GM21360 (cell line): ENCODE measurements around the gene RPUSD1.

Source experiments
- ATAC-seq: cut with Tn5 transposase; IDR thresholded peaks from one replicate; pipeline ENCODE4 v1.9.1; 2021; ENCODE audit warnings: mild to moderate bottlenecking, moderate library complexity; ENCODE audit not compliant: unreplicated experiment

The RPUSD1 gene

DNA sequence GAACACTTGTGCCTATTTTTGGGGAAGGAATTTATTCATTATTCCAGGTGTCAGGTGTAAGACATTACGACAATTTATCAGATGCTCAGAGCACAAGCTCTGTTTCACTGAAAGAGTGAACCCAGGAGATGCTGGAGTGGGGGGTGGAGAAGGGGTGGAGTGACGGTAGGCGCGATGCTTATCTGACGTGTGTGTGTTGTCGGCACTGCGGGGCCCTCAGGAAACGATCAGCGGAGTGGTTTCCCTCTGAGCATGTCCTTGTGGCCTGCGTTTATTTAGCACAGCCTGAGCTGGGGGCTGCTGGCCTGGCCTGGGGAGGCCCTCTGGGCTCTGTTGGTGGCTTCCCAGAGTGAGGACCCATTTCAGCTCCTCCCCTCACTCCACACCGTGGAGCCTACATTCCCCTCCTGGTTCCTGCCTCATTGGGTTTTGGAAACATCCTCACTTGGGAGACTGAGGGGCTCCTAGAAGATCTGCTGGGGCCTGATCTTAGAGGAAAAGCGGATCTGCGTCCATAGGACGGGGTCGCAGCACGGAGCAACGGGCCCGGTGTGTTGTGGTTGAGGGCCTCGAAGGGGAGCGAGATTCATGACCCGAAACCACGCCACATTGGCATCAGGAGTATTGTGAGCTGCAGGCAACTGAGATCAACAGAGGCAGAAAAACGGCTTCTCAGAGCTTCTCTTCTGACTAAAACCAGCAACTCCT, 31.3 kb upstream of the RPUSD1 start:
- no peak for ATAC-seq

DNA sequence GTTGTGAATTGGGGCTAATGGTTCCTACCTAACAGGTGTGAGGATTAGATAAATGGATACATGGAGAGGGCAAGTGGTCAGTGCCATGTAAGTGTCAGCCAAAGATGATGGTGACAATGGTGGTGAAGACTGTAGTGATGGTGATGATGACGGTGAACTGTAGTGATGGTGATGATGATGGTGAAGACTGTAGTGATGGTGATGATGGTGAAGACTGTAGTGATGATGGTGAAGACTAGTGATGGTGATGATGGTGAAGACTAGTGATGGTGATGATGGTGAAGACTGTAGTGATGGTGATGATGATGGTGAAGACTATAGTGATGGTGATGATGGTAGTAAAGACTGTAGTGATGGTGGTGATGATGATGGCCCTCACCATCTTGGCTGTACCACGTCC, 30.4 kb upstream of the RPUSD1 start:
- ATAC-seq: no peak

DNA sequence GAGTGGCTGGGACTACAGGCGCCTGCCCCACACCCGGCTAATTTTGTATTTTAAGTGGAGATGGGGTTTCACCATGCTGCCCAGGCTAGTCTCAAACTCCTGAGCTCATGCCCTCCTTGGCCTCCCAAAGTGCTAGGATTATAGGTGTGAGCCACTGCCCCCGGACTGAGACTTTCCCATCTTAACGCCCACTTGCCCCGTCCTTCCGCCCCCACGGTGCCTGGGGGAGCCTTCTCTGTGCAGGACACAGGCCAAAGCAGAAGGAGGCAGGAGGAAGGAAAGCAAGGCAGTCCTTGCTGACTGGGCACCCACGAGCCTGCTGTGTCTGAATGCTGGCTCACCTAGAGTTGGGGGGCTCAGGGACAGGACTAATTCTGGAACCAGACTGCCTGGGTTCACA, 30.0 kb upstream of the RPUSD1 start:
- ATAC-seq: no peak

DNA sequence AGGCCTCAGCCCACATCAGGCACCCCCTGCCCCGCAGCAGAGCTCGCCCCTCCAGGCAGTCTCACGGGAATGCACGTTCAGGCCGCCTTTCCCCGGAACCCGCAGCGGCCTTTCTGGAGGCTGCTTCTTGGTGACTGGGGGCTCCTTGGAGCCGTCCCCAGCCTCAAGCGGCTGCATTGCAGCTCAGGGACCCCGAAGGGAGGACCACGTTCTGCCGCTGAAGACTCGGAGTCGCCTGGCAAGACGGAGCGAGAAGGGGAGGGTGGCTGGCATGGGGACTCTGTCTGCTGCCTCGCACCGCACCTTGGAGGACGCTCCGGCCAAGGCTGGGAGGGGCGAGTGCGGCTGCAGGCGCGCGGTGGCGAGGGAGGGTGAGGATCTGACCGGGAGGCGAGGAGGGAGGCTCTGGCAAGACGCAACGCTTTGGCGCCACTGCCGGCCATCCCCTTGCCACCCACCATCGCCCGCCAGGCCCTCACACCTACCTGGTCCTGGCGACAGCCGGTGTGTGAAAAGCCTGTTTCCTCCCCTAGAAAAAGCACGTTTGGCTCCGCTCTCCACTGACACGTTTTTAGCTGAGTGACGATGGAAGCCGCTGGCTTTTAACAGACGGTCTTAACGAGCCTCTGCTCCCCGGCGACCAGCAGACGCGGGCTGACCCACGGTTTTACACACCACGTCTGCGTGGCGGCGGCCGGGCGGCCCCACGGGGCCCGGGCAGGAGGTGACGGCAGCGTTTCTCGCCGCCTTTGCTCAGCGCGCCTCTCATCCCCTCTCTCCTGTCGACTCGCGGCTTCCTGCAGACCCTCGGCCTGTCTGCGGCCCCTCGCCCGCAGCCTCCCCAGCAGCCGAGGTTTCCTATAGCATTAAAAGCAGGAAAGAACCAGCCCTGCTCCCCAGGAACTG, 29.1 kb upstream of the RPUSD1 start:
- ATAC-seq: no peak

DNA sequence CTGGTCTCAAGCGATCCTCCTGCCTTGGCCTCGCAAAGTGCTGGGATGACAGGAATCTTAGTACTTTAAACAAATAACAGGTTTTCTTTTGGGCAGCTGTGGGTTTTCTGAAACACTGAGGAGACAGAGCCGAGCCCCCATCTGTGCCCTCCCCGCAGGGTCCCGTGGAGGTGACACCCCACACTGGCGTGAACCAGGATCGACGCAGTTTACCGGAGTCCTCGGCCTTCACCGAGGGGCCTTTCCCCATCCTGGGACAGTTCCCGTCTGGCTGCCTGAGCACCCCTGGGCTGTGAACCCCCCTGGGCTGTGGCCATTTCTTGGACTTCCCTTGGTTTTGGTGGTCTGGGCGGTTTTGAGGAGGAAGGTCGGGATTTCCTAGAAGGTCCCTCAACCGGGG, 27.7 kb upstream of the RPUSD1 start:
- no peak for ATAC-seq

DNA sequence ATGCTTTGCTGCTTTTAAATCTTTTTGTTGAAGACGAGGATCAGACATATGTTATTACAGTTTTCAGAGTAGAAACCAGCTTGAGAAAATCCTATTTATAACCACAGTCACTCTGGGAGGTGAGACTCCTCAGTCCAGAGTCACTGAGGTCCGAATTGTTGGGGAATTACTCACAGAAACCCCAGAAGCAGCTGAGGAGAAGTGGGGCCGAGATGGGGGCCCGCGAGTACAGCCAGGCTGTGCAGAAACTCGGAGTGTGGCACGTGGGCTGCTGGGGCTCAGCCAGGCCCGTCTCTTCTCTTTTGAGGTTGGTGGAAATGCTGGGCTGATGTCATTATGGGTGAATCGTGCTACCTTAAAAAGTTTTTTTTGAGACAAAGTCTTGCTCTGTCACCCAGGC, 26.8 kb upstream of the RPUSD1 start:
- no peak for ATAC-seq

DNA sequence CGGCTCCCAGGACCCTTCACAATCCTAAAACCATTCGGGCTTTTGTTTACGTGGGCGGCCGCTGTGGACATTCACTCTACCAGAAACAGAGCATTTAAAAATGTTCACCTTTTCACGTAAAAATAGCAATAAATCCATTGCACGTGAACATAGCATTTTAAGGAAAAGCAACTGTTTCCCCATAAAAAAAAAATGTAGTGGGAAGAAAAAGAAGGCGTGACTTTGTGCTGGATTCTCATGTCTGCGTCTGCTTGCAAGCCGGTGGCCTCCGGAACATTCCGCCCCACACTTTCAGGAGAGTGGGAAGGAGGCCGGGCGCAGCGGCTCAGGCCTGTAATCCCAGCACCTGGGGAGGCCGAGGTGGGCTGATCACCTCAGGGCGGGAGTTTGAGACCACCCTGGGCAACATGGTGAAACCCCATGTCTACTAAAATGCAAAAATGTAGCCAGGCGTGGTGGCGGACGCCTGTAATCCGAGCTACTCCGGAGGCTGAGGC, 25.8 kb upstream of the RPUSD1 start:
- no peak for ATAC-seq

DNA sequence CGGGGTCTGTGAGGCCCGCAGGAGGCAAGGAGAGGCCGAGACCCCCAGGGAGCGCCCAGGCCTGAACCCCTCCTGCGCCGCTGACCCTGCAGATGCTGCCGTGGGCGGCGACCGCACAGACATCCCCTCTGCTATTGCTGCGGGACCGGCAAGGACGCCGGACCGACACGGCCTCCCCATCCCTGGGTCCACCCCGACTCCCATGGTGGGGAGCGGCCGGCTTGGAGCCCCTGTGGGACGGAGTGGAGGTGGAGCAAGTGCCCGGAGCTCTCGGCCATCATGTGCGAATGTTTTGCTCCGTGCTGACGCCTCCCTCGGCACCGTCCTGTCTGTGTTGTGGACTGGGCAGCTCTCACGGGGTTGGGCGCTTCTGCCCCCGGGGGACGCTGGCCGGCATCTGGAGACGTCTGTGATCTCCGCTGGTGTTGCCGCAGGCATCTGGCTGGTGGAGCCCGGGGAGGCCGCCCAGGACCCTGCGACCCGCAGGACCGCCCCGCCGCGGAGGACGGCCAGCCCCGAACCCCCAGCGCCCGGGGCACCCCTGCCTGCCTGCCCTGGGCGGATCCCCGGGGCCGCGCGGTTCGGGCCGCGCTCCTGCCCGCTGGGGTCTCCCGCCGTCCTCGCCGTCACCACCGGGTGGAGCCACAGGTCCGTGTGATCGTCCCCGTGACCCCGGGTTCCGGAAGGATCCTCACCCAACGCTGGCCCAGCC, 25.2 kb upstream of the RPUSD1 start:
- ATAC-seq: no peak

DNA sequence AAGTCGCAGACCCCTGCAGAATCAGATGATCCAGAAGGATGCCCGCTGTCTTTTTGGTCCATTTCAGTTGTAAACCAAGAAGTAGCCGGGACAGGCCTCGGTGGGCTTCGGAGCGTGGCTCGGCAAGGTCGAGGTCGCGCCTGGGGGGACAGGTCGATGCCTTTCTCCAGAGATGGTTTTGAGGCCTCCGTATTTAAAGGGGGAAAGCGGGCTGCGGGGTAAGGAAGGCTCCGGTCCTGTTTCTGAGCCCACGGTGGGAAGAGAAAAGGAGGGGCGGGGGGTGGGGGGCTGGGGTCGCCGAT, 19.9 kb upstream of the RPUSD1 start:
- ATAC-seq: no peak

DNA sequence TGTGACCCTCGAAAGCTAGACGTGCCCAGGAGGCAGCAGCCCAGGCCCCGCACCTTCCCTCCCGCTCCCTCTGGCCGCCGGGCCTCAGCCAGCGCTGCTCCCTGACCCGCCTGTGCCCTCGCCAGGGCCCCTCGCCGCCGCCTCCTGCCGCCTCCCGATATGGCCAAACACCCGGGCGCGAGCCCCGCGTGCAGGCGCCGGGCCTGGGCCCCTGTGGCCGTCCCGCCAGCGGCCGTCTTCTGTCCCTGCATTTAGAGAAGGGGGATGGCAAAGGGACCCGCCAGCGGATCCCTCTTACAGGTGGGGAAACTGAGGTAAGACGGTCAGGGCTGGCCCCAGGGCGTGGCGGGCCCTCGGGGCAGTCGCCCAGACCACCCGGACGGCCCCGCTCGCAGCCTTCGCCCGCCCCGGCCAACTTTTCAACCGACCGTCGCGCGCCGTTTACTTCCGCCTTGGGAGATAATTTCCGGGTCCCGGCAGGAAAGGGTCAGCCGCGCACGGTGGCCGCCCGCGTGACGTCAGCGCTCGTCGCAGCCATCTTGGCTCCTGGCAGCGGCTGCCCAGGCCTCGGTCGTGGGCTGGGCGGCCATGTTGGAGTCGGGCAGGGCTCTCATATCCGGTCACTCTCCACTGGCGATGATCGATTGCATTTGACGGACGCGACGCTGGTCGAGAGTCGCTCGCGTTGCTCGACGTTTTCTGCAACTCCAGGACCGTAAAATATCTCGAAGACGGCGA, 19.3 kb upstream of the RPUSD1 start:
- peak; percentile 87 for ATAC-seq

DNA sequence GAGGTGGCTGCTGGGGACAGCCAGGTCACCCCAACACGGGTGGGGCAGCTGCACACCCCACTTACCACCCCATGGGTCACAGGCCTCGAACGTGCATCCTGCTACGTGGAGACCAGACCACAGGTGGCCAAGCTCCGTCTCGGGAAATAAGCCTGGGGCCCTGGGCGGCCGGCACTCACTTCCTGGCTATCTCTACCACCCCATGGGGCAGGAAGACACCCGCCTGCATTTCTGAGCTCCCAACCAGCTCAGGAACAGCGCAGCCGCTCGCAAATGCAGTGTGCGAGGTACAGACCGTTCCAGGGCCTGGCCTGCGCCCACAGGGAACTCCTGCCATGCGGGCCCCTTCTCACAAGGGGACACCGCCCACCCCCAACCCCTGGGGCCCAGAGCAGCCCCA, 17.3 kb upstream of the RPUSD1 start:
- no peak for ATAC-seq

DNA sequence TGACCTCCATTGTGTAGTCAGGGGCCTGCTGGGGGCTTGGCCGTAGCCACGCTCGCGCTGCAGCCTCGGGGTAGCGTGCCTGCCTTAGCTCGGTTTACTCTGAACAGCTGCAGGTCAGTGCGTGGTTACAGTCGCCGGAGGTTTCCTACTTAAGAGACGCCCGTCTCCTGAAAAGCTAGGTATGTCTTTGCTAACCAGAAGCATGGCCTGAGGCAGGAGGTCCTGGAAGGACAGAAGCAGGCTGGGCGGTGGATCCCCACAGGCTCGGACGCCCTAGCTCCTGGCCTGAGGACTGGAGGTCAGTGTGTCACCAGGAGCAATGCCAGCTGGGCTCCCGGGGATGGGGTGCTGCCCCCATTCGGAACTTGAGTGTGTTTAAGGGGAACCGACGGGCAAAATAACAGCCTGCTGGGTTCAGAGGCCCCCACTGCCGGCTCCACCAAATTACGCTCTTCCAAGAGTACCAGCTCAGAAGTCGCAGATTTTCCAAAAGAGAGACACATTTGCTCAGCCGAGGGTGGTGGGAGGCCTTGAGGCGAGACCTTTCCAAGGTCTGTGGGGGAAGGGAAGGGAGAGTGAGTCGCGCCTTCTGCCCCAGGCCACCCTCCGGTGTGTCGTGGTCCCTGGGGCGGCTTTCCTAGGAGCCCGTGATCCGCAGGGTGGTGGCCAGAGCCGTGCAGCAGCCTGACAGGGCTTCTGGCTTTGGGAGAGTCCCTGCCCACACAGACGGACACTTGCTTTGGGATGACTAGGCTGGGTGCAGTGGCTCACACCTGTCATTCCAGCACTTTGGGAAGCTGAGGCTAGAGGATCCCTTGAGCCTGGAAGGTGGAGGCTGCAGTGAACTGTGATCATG, 16.2 kb upstream of the RPUSD1 start:
- no peak for ATAC-seq

DNA sequence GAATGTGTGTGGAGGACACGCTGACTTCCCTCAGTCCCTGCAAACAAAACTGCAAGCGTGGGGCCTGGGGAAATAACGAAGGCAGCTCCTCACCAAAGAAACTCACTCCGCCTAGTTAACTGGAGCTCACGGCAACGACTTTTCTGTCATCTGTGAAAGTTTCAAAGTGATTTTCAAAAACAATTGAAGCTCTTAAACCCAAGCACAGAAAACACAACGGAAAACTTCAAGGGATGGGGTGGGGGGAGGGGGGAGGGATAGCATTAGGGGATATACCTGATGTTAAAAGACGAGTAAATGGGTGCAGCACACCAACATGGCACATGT, 15.5 kb upstream of the RPUSD1 start:
- no peak for ATAC-seq

DNA sequence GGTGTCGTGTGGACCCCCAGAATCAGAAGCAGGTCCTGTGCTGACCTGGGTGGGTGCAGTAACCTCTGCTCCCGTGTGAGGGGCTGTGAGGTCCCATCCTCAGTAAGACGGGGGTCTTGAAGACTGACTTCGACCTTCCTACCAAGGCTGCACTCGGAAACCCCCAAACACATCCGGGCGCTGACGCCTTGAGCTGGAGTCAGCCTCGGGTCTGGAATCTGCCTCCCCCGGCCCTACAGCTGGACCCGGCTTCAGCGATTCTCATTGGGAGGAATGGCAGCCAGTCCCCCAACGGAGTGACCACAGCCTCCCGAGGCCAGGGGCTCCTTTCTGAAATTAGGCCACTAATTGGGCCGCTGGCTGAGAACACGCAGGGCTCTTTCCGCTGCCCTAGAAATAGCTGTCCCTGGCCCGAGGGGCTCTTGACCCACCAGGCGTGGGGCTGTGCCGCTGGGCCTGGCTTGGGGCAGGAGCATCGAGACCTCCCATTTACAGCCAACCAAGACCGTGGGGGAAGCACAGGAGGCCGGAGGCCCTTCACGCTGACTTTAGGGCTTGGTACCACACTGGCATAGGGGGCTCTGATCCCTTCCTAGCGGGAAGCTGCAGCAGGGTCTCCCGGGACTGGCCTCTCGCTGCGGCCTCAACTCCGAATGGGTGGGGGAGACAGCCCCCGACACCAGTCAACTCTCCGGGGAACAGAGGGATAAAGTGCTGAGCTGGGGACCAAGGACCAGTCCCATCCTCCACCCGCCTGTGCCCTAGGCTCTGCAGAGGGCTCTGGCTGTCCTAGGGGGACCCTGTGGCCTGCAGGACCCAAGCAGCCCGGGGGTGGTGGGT, 15.0 kb upstream of the RPUSD1 start:
- no peak for ATAC-seq

DNA sequence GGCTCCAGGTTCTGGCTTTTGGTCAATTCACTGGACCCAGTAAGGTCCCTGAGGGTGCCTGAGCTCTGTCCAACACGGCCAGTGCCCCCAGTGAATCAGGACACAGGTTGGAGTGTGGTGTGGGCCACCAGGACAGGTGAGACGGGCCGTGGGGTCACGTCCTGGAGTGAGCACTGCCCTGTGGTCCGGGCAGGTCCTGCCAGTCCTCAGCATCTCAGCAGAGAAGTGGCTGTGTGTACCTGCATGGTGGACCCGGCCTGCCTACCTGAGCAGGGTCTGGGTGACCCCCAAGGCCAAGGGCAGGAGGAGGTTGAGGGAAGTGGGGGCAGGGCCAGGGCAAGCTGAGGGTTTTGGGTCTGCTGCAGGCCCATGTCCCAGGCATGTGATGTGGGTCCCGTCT, 14.3 kb upstream of the RPUSD1 start:
- no peak for ATAC-seq

DNA sequence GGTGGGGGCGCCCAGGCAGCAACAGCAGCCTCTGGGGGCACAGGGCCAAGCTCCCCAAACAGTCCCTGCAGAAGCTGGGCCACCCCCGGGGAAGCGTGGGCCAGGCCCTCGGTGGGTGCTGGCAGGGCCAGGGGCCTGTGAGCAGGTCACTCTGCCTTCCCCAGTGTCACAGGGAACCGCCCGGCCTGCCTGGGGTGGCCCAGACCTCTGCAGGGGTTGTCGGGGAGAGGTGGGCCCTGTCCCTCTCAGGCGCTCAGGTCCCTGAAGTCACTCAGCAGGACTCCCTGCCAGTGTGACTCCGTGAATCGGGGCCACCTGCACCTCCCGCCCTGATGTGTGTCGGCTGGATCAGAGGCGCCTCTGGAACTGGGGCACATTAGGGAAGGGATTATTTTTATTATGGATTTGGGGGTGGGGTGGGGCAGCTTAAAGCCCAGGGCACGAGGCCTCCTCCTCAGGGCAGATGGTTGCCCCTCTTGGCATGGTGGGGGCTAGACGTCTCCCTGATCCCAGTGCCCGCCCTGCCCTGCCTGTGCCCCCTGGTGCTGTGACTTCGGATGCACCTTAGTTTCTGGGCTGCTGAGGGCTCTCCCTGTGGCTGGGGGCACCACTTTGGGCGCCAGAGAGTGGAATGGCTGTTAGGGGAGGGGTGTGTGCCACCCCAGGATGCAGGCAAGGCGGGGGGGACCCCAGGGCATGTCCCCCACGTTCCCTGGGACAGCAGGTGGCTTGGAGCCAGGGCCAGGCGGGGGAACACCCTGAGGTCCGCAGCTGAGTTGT, 13.6 kb upstream of the RPUSD1 start:
- ATAC-seq: no peak

DNA sequence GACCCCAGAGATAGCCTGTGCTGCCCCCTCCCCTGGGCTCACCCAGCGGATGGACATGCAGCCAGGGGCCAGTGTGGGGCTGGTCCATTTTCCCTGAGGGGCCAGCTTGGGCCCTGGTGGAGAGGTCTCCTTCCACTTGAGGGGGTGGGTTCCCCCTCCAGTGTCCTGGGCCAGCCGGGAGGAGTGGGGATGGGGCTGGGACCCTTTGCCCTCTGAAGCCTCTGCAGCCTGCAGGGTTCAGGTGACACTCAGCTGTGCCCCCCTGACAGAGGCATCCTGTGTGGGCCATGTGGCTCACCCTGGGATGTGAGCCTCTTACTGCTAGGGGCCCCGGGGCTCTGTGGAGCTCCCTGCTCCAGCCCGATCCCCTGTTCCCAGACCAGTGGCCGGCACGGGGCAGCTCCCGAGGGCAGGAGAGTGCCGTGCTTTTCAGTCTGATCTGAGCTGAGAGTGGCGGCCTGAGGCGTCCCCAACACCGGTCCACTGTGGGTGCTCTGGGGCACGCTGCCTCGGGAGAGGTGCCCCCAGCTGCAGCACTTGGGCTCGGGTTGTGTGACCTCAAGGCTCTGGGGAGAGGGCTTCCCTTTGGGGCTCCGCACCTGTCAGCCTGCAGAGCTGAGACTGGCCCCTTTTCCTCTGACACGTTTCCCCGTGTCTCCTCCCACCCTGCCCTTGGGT, 12.8 kb upstream of the RPUSD1 start:
- ATAC-seq: no peak
